Measurements from ENCODE around the gene GSTA1.
"Not testable (repeated sequence)": the region's sequence is repeated elsewhere in the genome, so short reads cannot be mapped to it uniquely, and the experiment has no call there.

Gene GSTA1

DNA sequence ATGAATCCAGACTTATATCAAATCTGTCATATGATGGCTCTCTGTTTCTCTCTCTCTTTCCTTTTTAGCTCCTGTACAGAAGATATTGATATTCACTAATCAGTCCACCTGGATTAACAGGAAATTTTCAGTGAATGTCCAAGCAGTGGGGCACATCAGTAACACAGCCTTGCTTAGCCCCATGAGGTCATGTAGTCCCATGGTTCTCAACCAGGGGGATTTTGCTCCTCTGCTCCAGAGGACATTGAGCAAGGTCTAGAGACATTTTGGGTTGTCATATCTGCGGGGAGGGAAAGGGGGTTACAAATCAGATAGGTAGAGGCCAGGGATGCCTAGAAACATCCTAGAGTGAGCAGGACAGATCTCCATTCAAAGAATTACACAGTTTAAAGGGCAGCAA lies 810 bp downstream of the GSTA1 start:
- DNase-seq, result no peak

DNA sequence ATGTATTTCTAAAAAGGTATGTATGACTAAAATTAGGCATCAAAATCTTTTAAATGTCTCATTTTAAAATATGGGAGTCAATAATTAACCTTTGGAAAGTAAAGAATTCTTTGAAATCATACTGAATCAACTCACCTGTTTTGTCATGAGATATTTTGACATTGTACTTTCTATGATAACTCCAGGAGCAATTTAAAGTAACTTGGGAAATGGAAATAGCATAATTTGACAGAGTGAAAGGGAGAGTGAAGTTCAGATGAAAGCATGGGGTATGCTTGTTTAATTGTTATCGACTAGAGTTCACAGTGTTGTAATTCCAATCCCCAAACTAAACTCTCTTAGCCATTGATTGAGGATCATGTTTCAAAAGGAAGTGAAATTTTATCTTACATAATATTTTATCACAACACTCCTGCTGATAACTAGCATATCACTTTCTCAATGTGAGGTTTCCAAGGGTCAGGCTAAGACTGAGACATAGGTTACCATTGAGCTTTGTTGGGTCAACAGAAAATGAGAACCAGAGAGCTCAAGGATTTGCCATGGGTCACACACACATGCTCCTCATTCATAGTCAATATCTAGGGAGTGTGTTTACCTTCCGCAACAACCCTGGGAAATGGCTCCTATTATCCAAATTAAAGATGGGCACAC lies 2.3 kb downstream of the GSTA1 start:
- no peak for DNase-seq

DNA sequence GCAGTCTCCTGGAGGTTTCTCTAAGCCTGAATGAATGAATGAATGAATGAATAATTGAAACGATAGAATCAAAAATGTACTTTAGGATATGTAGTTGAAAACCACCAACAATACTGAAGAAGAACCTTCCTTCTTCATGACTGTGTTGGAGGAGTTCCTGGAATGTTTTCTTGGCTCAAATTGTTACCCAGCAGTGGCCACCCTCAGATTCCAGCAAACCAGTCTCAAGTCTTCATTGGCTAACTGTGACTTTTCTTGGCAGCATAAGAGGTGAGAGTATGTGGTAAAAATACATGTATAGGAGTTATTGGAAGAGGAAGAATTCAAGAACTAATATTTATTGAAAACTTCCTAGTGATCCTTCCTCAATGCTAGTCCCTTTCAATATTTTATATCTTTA lies 4.3 kb downstream of the GSTA1 start:
- DNase-seq, result not testable (repeated sequence)

GRCh38 chr6:52794366-52794765 lies 9.2 kb downstream of the GSTA1 start:
- not testable (repeated sequence) for DNase-seq

- no peak for DNase-seq
Observed at GRCh38 chr6:52790861-52791260, 12.8 kb downstream of the GSTA1 start.

DNA sequence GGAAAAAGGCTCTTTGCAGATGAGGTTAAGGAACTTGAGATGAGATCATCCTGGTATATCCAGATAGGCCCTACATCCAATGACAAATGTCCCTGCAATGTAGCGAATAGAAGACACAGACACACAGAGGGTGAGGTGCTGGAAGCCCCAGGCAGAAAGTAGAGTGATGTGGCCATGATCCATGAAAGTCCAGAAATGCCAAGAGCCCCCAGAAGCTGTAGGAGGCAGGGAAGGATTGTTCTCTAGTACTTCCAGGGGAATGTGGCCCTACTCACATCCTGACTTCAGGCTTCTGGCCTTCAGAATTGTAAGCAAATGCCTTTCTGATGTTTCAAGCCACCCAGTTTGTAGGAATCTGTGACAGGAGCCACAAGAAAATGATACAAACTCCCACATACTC lies 14.0 kb downstream of the GSTA1 start:
- DNase-seq, result not testable (repeated sequence)

- DNase-seq, result no peak
Observed at GRCh38 chr6:52788478-52788877, 15.1 kb downstream of the GSTA1 start.

DNA sequence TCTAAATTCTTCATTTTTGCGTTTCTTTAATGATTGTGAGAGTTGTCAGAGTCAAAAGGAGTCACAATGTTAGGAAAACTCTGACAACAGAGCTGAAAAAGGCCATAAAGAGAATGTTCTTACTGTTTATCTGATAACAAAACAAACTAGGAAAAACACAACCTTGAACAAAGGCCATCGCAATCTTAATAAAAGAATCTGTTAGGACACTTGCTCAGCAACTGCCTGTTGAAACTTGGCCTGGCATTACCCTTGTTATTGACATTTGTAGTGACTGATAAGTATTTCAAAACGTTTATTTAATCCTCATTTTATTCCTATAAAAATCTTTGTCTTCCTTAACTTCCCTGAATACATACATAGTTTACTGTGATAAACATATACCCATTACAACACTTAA lies 15.7 kb downstream of the GSTA1 start:
- DNase-seq, result no peak

DNA sequence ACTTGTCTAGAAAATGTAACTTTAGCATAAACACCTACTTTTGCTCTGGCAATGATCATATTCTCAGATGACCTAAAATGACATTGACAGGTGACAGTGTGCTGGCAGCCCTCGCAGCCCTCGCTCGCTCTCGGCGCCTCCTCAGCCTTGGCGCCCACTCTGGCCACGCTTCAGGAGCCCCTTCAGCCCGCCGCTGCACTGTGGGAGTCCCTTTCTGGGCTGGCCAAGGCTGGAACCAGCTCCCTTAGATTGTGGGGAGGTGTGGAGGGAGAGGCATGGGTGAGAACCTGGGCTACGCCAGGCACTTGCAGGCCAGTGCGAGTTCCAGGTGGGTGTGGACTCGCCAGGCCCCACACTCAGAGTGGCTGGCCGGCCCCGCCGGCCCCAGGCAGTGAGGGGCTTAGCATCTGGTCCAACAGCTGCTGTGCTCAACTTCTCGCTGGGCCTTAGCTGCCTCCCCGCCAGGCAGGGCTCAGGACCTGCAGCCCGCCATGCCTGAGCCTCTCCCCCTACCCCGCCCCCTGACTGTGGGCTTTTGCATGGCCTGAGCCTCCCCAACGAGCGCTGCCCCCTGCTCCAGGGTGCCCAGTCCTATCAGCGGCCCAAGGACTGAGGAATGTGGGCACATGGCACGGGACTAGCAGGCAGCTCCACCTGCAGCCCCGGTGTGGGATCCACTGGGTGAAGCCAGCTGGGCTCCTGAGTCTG lies 17.2 kb downstream of the GSTA1 start:
- DNase-seq, result no peak

DNA sequence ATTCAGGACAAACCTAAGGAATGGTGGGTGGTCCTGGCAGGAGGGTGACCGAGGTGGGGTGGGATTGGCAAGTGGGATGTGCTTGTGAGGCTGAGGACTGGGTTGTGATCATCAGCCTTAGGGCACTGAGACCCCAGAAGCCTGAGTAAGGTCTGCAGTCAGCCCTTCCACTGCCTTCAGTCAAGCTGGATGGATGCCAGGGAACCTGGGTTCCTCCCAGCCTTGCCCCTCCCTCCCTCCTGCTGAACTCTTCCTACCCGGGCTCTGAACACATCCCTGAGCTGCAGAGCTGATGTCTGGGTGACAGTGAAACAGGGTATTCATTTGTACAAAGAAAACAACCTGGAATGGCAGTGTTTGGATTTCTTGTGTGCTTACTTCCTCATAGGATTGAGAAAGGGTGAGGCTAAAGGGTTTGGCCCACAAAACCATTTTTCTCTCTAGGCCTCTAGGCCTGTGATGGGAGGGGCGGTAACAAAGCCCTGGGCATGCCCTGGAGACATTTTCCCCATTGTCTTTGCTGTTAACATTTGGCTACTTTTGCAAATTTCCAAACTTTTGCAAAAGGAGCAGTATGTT lies 20.8 kb downstream of the GSTA1 start:
- DNase-seq, result not testable (repeated sequence)

- DNase-seq, result not testable (repeated sequence)
Observed at GRCh38 chr6:52782209-52782608, 21.4 kb downstream of the GSTA1 start.

- no peak for DNase-seq
Observed at GRCh38 chr6:52779237-52779636, 24.4 kb downstream of the GSTA1 start.

DNA sequence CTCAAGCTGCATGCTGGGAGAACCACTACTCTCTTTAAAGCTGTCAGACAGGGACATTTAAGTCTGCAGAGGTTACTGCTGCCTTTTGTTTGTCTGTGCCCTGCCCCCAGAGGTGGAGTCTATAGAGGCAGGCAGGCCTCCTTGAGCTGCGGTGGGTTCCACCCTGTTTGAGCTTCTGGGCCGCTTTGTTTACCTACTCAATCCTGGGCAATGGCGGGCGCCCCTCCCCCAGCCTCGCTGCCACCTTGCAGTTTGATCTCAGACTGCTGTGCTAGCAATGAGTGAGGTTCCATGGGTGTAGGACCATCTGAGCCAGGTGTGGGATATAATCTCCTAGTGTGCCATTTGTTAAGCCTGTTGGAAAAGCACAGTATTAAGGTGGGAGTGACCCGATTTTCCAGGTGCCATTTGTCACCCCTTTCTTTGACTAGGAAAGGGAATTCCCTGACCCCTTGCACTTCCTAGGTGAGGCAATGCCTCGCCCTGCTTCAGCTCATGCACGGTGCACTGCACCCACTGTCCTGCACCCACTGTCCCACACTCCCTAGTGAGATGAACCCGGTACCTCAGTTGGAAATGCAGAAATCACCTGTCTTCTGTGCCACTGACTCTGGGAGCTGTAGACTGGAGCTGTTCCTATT lies 26.8 kb downstream of the GSTA1 start:
- DNase-seq, result not testable (repeated sequence)

DNA sequence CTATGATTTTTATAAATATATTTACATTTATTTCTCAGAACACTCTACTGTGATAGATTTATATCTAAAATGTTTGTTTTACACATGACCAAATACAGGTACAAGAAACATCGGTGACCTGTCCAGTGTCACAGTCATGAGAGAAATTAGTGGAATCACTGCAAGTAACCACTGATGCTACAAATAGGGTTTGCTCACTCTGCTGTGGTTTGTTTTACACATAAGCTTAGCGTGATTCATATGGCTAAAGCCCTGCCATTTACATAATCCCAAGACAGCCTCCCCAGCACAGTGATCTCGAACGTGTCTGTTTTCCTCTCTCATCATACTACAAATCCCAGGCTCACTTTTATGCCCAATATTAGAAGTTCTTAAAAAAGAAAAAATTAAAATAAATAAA lies 34.2 kb downstream of the GSTA1 start:
- DNase-seq, result not testable (repeated sequence)

GRCh38 chr6:52767658-52768057 lies 36.0 kb downstream of the GSTA1 start:
- DNase-seq, result not testable (repeated sequence)

DNA sequence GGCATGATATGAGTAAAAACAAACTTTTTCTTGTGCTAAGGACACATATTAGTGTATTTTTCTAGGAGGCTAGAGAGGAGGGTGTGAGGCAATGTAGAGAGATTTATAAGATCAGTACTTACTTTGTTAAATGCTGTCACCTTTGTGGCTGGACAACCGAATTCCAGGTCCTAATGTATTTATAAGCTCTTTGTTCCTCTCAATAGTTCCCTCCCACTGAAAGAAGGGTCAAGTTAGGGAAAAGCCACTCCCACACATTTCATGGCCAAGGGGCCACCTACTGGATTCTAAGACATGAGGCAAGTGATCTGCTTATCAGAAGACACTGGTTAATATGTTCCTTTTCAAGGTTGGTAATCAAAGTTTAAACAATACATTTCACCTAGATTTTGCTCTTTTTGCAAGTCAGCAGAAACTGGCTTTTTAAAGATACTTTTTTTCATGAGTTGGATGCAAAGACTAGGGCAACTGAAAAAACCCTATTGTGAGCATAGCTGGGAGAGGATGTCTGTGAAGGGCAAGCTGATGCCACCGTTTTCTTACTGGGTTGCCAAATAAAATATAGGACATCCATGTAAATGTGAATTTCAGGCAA lies 40.2 kb downstream of the GSTA1 start, which contains the start of gene GSTA2:
Gene GSTA2 (minus strand): TSS at position 154 of the 595 bp plus-strand sequence. CDS start 5,528 bp downstream, outside the sequence.
- not testable (repeated sequence) for DNase-seq

DNA sequence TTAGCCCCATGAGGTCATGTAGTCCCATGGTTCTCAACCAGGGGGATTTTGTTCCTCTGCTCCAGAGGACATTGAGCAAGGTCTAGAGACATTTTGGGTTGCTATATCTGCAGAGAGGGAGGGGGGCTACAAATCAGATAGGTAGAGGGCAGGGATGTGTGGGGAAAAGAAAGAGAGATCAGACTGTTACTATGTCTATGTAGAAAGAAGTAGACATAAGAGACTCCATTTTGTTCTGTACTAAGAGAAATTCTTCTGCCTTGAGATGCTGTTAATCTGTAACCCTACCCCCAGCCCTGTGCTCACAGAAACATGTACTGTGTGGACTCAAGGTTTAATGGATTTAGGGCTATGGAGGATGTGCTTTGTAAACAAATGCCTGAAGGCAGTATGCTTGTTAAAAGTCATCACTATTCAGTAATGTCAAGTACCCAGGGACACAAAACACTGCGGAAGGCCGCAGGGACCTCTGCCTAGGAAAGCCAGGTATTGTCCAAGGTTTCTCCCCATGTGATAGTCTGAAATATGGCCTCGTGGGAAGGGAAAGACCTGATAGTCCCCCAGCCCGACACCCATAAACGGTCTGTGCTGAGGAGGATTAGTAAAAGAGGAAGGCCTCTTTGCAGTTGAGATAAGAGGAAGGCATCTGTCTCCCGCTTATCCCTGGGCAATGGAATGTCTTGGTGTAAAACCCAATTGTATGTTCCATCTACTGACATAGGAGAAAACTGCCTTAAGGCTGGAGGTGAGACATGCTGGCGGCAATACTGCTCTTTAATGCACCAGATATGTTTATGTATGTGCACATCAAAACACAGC lies 41.7 kb downstream of the GSTA1 start:
- not testable (repeated sequence) for DNase-seq

DNA sequence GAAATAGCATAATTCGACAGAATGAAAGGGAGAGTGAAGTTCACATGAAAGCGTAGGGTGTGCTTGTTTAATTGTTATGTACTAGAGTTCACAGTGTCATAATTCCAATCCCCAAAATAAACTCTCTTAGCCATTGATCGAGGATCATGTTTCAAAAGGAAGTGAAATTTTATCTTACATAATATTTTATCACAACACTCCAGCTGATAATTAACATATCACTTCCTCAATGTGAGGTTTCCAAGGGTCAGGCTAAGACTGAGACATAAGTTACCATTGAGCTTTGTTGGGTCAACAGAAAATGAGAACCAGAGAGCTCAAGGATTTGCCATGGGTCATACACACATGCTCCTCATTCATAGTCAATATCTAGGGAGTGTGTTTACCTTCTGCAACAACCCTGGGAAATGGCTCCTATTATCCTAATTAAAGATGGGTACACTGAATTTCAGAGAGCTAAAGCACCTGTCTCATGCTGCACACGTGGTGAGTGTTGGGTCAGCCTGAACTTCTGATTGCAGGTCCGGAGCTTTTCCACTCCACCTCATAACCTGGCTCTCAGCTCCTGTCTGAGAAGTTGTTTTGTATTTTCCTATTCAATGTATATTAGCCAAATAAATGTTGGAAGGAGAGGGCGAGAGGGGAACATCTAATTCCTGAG lies 43.4 kb downstream of the GSTA1 start:
- DNase-seq, result no peak

DNA sequence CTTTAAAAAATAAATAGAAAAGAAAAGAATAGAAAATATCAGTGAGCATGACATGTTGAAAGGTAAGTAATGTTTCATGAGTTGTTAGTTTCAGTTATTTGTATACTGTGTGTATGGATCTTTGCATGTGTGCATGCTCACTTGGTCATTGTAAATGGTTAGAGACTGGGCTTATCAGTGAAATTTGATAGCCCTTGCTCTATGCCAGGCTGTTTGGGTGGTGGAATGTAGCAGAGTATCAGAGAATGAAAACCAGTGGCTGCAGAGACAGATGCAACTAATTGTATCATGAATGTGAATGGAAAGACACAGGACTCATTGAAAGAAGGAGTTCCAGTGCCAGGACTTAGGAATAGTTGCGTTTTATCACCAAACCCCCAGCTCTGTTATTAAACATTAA lies 44.5 kb downstream of the GSTA1 start:
- DNase-seq, result no peak

GRCh38 chr6:52757651-52758338 lies 45.8 kb downstream of the GSTA1 start:
- DNase-seq, result not testable (repeated sequence)

- no peak for DNase-seq
Observed at GRCh38 chr6:52754443-52754842, 49.2 kb downstream of the GSTA1 start.

All from activated CD4-positive, alpha-beta T cell treated with anti-CD3 and anti-CD28 coated beads, Interleukin-2, amount 50 U/mL, for 1 hour (primary cell).